ENCODE measurements around the gene ADGRV1.

Gene ADGRV1

DNA sequence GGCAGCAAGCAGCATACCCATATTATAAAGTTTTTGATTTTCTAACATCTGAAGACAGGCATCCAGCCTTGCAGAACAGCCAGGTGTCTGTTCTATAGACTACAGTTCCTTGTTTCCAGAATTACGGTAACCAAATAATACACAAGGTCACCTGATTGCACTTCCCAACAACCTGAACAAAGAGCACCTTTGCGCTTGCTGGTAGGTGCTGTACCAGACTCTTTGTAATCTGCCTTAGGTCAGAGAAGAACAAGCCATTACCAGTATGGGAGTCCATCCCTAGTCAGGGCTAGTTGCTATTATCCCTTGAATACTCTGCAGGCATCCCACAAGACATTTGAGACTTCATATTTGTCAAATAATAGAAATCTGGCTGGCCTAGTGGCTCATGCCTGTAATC, 568.3 kb downstream of the ADGRV1 start:
- DNase-seq (ENCODE audit: low spot score in 2 of 2), result no peak
- Histone ChIP-seq H3K9me3 (no peaks in the 10 kb centered on the region), H3K27me3 (ENCODE audit: low read depth) (no peaks in the 10 kb centered on the region), H3K4me3 (no peak overlapping the region), H3K36me3 (replicated peaks) (no peaks in the 10 kb centered on the region), H3K4me1 (peaks cover 30% of the 10 kb centered on the region)
- in situ Hi-C loops (cut with MboI; ENCODE audit: low sequenced_read_pairs), result no loop called here

DNA sequence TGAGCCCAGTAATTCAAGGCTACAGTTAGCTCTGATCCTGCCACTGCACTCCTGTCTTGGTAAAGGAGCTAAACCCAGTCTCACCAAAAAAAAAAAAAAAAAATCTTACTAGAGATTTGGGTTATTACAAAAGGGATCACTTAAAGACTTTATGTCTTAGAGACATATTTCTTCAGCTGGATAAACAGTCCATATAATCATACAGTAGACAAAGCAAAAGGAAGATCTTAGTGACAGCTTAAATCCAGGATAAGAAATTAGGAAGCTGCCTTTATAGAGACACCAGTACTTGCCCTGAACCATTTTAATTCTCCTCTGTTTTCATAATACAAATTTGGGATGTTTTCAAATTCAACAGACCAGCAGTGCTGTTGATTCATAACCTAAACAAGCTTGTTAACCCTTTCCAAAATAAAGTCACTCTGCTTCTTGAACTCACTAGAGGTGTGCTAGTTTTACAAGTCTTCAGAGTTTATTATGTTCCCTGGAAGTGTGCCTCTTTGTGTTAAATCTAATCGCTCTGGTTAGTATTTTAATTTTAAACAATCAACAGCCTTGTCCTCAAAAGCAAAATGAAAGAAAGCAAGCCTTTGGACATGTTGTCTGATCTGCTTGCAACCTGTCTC, 569.0 kb downstream of the ADGRV1 start:
- no peak for DNase-seq (ENCODE audit: low spot score in 2 of 2)
- no peaks in the 10 kb centered on the region for H3K27me3 ChIP-seq (ENCODE audit: low read depth)
- H3K4me3 ChIP-seq, result no peak overlapping the region
- peaks cover 30% of the 10 kb centered on the region for H3K4me1 ChIP-seq
- H3K9me3 ChIP-seq, result no peaks in the 10 kb centered on the region
- no peaks in the 10 kb centered on the region for H3K36me3 ChIP-seq (replicated peaks)
- in situ Hi-C loops (cut with MboI; ENCODE audit: low sequenced_read_pairs), result no loop called here

- H3K9me3 ChIP-seq, result no peaks in the 10 kb centered on the region
- in situ Hi-C loops (cut with MboI; ENCODE audit: low sequenced_read_pairs), result no loop called here
Observed at GRCh38 chr5:91128604-91129003, 570.0 kb downstream of the ADGRV1 start.

GRCh38 chr5:91129748-91130147, 571.2 kb downstream of the ADGRV1 start:
- no peak for DNase-seq (ENCODE audit: low spot score in 2 of 2)
- H3K4me3 ChIP-seq, result no peak overlapping the region
- H3K27me3 ChIP-seq (ENCODE audit: low read depth), result no peaks in the 10 kb centered on the region
- in situ Hi-C loops (cut with MboI; ENCODE audit: low sequenced_read_pairs), result no loop called here
- peaks cover 21% of the 10 kb centered on the region for H3K4me1 ChIP-seq
- H3K36me3 ChIP-seq (replicated peaks), result no peaks in the 10 kb centered on the region
- H3K9me3 ChIP-seq, result no peaks in the 10 kb centered on the region

More at GRCh38 chr5:91128604-91129003, 570.0 kb downstream of the ADGRV1 start:
- Histone ChIP-seq H3K4me1 (peaks cover 22% of the 10 kb centered on the region), H3K27me3 (ENCODE audit: low read depth) (no peaks in the 10 kb centered on the region), H3K4me3 (no peak overlapping the region), H3K36me3 (replicated peaks) (no peaks in the 10 kb centered on the region)
- no peak for DNase-seq (ENCODE audit: low spot score in 2 of 2)

DNA sequence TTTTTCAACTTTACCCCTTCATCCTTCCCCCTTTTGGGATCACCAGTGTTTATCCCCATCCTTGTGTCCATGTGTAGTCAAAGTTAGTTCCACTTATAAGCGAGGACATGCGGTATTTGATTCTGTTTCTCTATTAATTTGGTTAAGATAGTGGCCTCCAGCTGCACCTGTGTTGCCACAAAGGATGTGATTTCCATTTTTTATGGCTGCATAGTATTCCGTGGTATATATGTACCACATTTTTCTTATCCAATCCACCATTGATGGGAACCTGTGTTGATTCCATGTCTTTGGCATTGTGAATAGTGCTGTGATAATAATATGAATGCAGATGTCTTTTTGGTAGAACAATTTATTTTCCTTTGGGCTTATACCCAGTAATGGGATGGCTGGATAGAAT, 572.2 kb downstream of the ADGRV1 start:
- Histone ChIP-seq H3K27me3 (ENCODE audit: low read depth) (no peaks in the 10 kb centered on the region), H3K9me3 (no peaks in the 10 kb centered on the region), H3K4me3 (no peak overlapping the region), H3K4me1 (peaks cover 19% of the 10 kb centered on the region), H3K36me3 (replicated peaks) (no peaks in the 10 kb centered on the region)
- DNase-seq (ENCODE audit: low spot score in 2 of 2), result no peak
- in situ Hi-C loops (cut with MboI; ENCODE audit: low sequenced_read_pairs), result no loop called here

- Histone ChIP-seq H3K4me3 (no peak overlapping the region), H3K36me3 (replicated peaks) (no peaks in the 10 kb centered on the region), H3K27me3 (ENCODE audit: low read depth) (no peaks in the 10 kb centered on the region), H3K4me1 (peaks cover 17% of the 10 kb centered on the region), H3K9me3 (no peaks in the 10 kb centered on the region)
- in situ Hi-C loops (cut with MboI; ENCODE audit: low sequenced_read_pairs), result no loop called here
- DNase-seq (ENCODE audit: low spot score in 2 of 2), result no peak
Observed at GRCh38 chr5:91132550-91132949, 574.0 kb downstream of the ADGRV1 start.

DNA sequence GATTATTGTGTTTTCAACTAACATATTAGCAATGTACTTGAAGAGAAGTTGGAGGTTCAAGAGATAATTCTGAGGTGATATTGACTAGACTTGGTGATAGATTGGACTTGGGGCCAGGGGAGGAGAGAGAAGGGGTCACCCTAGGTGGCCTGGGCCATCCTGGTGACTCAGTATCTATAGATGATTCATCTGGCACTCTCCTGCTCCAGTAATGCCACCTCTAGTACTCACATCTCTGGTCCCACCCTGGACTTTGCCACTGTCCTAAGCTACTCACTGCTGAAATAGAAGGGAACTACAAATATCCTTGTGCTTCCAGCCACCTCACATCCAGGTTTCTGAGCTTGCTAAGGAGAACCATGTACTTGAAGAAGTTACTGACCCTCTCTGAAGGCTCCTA, 574.6 kb downstream of the ADGRV1 start:
- no peak for DNase-seq (ENCODE audit: low spot score in 2 of 2)
- in situ Hi-C loops (cut with MboI; ENCODE audit: low sequenced_read_pairs), result no loop called here
- H3K4me3 ChIP-seq, result no peak overlapping the region
- no peaks in the 10 kb centered on the region for H3K36me3 ChIP-seq (replicated peaks)
- H3K4me1 ChIP-seq, result peaks cover 15% of the 10 kb centered on the region
- H3K9me3 ChIP-seq, result no peaks in the 10 kb centered on the region
- H3K27me3 ChIP-seq (ENCODE audit: low read depth), result no peaks in the 10 kb centered on the region

- Histone ChIP-seq H3K4me3 (no peak overlapping the region), H3K9me3 (no peaks in the 10 kb centered on the region), H3K27me3 (ENCODE audit: low read depth) (no peaks in the 10 kb centered on the region), H3K36me3 (replicated peaks) (no peaks in the 10 kb centered on the region), H3K4me1 (no peaks in the 10 kb centered on the region)
- in situ Hi-C loops (cut with MboI; ENCODE audit: low sequenced_read_pairs), result no loop called here
- no peak for DNase-seq (ENCODE audit: low spot score in 2 of 2)
Observed at GRCh38 chr5:91135475-91136248, 577.1 kb downstream of the ADGRV1 start.

DNA sequence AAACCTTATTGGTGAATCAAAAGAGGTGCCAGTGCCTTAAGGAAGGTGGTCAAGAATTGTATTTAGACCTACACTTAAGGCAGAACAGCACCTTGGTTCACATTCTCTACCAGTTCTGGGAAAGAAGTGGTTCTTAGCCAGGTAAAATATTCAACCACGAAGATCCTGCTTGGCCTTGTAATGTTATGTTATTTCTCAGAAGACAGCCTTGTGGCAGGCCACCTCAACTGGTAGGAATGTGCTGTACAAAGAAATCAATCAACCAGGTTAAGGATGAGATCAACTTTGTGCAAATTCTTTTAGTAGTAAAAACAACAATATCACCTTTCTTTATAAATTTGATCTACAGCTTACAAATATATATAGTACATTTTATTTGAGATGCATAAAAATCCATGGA, 577.7 kb downstream of the ADGRV1 start:
- H3K4me1 ChIP-seq, result no peaks in the 10 kb centered on the region
- in situ Hi-C loops (cut with MboI; ENCODE audit: low sequenced_read_pairs), result no loop called here
- H3K36me3 ChIP-seq (replicated peaks), result no peaks in the 10 kb centered on the region
- H3K27me3 ChIP-seq (ENCODE audit: low read depth), result no peaks in the 10 kb centered on the region
- no peak for DNase-seq (ENCODE audit: low spot score in 2 of 2)
- no peaks in the 10 kb centered on the region for H3K9me3 ChIP-seq
- no peak overlapping the region for H3K4me3 ChIP-seq

DNA sequence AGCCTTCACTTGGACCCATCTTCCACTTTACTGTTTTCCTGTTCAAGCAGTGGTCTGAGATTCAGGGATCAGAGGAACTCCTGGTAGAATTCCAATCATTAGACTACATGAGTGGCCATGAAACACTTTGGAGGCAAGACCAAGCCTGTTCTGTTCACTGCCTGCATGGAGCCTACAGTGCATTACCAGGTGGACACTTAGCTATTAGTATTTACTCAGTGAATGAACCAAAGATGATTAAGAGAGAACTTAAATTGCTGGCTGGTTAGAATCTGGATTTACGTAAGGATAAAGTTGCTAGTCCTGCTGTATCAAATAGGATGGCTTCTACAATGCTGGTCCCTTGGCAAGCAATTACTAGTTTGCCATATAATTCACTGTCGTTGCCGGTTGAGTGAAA, 579.0 kb downstream of the ADGRV1 start:
- Histone ChIP-seq H3K4me3 (no peak overlapping the region), H3K27me3 (ENCODE audit: low read depth) (no peaks in the 10 kb centered on the region), H3K36me3 (replicated peaks) (no peaks in the 10 kb centered on the region), H3K4me1 (no peaks in the 10 kb centered on the region), H3K9me3 (no peaks in the 10 kb centered on the region)
- DNase-seq (ENCODE audit: low spot score in 2 of 2), result no peak
- in situ Hi-C loops (cut with MboI; ENCODE audit: low sequenced_read_pairs), result no loop called here

DNA sequence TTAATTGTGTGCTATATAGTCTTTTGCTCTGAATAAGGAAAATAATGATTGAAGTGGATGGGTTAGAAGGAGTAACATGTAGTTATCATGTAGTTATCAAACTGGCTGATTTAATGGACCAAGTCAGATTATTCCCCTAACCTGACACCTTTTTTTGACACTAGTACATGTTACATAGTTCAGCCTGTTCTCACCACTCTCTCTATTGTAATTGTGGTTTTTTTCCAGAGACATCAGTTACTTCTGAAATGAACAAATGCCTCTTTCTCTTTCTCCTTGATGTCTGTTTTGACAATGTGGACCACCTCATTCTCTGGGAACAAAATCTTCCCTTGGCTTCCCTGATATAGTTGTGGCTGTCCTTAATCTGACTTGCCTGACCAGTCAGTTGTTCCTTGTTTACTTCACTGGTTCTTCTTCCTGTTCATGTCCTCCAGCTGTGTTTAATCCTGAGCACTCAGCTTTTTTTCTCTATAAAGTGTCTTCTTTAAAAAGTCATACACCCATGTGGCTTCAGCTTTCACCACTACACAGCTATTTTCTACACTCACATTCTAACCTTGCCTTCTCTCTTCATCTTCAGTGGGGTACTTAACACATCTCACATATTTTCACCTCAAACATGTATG, 581.1 kb downstream of the ADGRV1 start:
- Histone ChIP-seq H3K9me3 (no peaks in the 10 kb centered on the region), H3K27me3 (ENCODE audit: low read depth) (no peaks in the 10 kb centered on the region), H3K36me3 (replicated peaks) (no peaks in the 10 kb centered on the region), H3K4me1 (peaks cover 8% of the 10 kb centered on the region), H3K4me3 (no peak overlapping the region)
- in situ Hi-C loops (cut with MboI; ENCODE audit: low sequenced_read_pairs), result no loop called here
- DNase-seq (ENCODE audit: low spot score in 2 of 2), result no peak

DNA sequence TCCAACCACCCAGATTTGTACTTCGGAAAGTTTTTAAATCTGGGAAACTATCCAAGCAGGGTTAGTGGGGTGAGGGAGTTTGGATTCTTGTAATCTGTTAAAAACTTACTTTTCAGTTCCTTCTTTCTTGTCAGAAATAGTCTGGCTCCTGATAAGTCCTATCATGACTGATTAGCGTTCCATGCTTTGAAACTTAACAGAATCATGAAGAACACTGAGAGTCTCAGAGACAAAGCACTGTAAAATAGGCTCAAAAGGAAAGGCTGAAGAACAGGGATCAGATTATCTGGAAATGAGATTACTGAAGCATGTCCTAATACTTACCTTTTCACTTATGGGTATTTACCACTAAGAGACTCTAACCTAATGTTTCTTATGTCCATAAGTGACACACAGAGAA, 582.1 kb downstream of the ADGRV1 start:
- Histone ChIP-seq H3K4me1 (peaks cover 16% of the 10 kb centered on the region), H3K27me3 (ENCODE audit: low read depth) (no peaks in the 10 kb centered on the region), H3K9me3 (no peaks in the 10 kb centered on the region), H3K4me3 (no peak overlapping the region), H3K36me3 (replicated peaks) (no peaks in the 10 kb centered on the region)
- in situ Hi-C loops (cut with MboI; ENCODE audit: low sequenced_read_pairs), result no loop called here
- DNase-seq (ENCODE audit: low spot score in 2 of 2), result no peak

DNA sequence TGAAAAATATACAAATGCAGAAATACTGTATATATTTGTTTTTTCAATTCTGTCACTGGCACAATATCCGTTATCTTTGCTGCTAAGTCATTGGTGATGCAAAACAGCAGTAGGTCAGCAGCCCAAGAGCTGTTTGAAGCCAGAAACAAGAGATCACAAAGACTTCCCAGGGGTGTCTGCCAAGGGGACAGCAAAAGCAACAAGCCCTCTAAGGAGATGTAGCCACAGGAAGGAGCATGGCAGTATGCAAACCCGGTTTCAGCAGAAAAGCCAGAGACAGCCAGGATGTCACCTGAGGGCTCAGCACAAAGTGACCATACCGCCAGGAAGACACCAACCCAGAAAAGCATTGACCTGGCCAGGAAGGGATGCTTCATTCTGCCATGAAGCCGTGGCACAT, 583.0 kb downstream of the ADGRV1 start:
- Histone ChIP-seq H3K4me1 (peaks cover 16% of the 10 kb centered on the region), H3K36me3 (replicated peaks) (no peaks in the 10 kb centered on the region), H3K4me3 (no peak overlapping the region), H3K9me3 (no peaks in the 10 kb centered on the region), H3K27me3 (ENCODE audit: low read depth) (no peaks in the 10 kb centered on the region)
- in situ Hi-C loops (cut with MboI; ENCODE audit: low sequenced_read_pairs), result no loop called here
- DNase-seq (ENCODE audit: low spot score in 2 of 2), result no peak

DNA sequence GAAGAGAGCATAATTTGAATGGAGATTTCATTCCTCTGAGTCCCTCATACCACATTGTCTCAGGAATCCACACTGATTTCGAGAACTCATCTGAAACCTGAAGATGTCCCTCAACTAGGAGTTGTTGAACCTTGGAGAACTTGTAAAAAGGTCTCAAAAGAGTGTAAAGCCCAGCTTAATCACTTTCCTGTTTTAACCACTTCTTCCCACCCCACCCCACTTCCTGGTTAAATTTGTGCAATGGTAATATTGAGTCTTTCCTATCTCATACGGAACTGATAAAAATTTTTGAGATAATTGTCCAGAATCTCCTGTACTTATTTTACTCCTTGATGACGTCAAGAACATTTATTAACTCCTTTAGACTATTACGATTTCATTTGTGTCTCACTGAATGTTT, 583.8 kb downstream of the ADGRV1 start:
- no peaks in the 10 kb centered on the region for H3K36me3 ChIP-seq (replicated peaks)
- no peaks in the 10 kb centered on the region for H3K9me3 ChIP-seq
- no peaks in the 10 kb centered on the region for H3K27me3 ChIP-seq (ENCODE audit: low read depth)
- peaks cover 16% of the 10 kb centered on the region for H3K4me1 ChIP-seq
- no peak overlapping the region for H3K4me3 ChIP-seq
- no peak for DNase-seq (ENCODE audit: low spot score in 2 of 2)
- in situ Hi-C loops (cut with MboI; ENCODE audit: low sequenced_read_pairs), result no loop called here
